ENCODE data around the gene TNNI2. TPM values are rescaled to one million over a fixed set of nuclear protein-coding genes. Genes with fewer than 3 reads are reported as not detected.
"Not testable (repeated sequence)": the region's sequence is repeated elsewhere in the genome, so short reads cannot be mapped to it uniquely, and the experiment has no call there.

The TNNI2 gene
- total and polyA plus RNA-seq, 9 donors = 0.41 to 1.2 (median 0.66) TPM; not detected in 5

GRCh38 chr11:1807264-1807995 is 31.4 kb upstream of the TNNI2 start:
- Histone ChIP-seq H3K27me3 (no peaks in the 10 kb centered on the region), H3K4me1 (ENCODE audit: insufficient read depth) (no peaks in the 10 kb centered on the region), H3K27ac (no peak overlapping the region), H3K9me3 (peaks cover 0 to 4% of the 10 kb centered on the region in 2 donors), H3K4me3 (no peak overlapping the region), H3K36me3 (no peaks in the 10 kb centered on the region)
- intact Hi-C loops (cut with DNase I) = no loop called here
- 33 to 45% (median 36%) methylated on average over 14 of the region's 14 CpGs for WGBS, 3 donors
- no peak for DNase-seq
- TF ChIP-seq CTCF (IDR thresholded peaks at IDR 0.05) (no peak), POLR2A (IDR thresholded peaks at IDR 0.05) (no peak), EP300 (IDR thresholded peaks at IDR 0.05) (no peak)

GRCh38 chr11:1810761-1811160 is 28.0 kb upstream of the TNNI2 start:
- TF ChIP-seq EP300 (IDR thresholded peaks at IDR 0.05) (no peak), CTCF (IDR thresholded peaks at IDR 0.05) (no peak), POLR2A (IDR thresholded peaks at IDR 0.05) (no peak)
- Histone ChIP-seq H3K27ac (no peak overlapping the region), H3K9me3 (peaks cover 0 to 4% of the 10 kb centered on the region in 2 donors), H3K27me3 (no peaks in the 10 kb centered on the region), H3K4me3 (no peak overlapping the region), H3K4me1 (ENCODE audit: insufficient read depth) (no peaks in the 10 kb centered on the region), H3K36me3 (no peaks in the 10 kb centered on the region)
- no peak for DNase-seq
- intact Hi-C loops (cut with DNase I) = no loop called here
- 67 to 78% (median 69%) methylated on average over 10 of the region's 10 CpGs for WGBS, 3 donors

GRCh38 chr11:1812274-1812673 is 26.5 kb upstream of the TNNI2 start:
- Histone ChIP-seq H3K4me1 (ENCODE audit: insufficient read depth) (no peaks in the 10 kb centered on the region), H3K27me3 (no peaks in the 10 kb centered on the region), H3K27ac (no peak overlapping the region), H3K4me3 (no peak overlapping the region), H3K9me3 (peaks cover 0 to 4% of the 10 kb centered on the region in 2 donors), H3K36me3 (no peaks in the 10 kb centered on the region)
- intact Hi-C loops (cut with DNase I) = no loop called here
- DNase-seq = no peak
- no peak for TF ChIP-seq CTCF (IDR thresholded peaks at IDR 0.05)
- no peak for TF ChIP-seq POLR2A (IDR thresholded peaks at IDR 0.05)
- no peak for TF ChIP-seq EP300 (IDR thresholded peaks at IDR 0.05)
- WGBS, 3 donors = 83 to 86% (median 85%) methylated on average over 5 of the region's 5 CpGs

- peaks cover 0 to 4% of the 10 kb centered on the region in 2 donors for H3K9me3 ChIP-seq
- H3K27me3 ChIP-seq = no peaks in the 10 kb centered on the region
- WGBS, 3 donors = 79 to 95% (median 89%) methylated on average over 15 of the region's 15 CpGs
- H3K4me3 ChIP-seq = no peak overlapping the region
- intact Hi-C loops (cut with DNase I) = no loop called here
- TF ChIP-seq POLR2A (IDR thresholded peaks at IDR 0.05) (no peak), EP300 (IDR thresholded peaks at IDR 0.05) (no peak), CTCF (IDR thresholded peaks at IDR 0.05) (no peak)
- no peak overlapping the region for H3K27ac ChIP-seq
- DNase-seq = no peak
- no peaks in the 10 kb centered on the region for H3K36me3 ChIP-seq
- H3K4me1 ChIP-seq (ENCODE audit: insufficient read depth) = no peaks in the 10 kb centered on the region
These were observed 26.0 kb upstream of the TNNI2 start for GRCh38 chr11:1812801-1813200.

- WGBS, 3 donors = 89 to 92% (median 91%) methylated on average over 9 of the region's 9 CpGs
- intact Hi-C loops (cut with DNase I); H3K36me3 ChIP-seq; H3K4me3 ChIP-seq; H3K27me3 ChIP-seq; H3K9me3 ChIP-seq; H3K4me1 ChIP-seq (ENCODE audit: insufficient read depth); H3K27ac ChIP-seq; DNase-seq: not testable (repeated sequence)
These were observed 25.4 kb upstream of the TNNI2 start for GRCh38 chr11:1813356-1813755.
